Stimulated activated CD4-positive, alpha-beta T cell treated with anti-CD3 and anti-CD28 coated beads, Interleukin-2, amount 100 ng/mL, for 24 hours (primary cell): ENCODE data around the gene FES.
"Not testable (repeated sequence)": the region's sequence is repeated elsewhere in the genome, so short reads cannot be mapped to it uniquely, and the experiment has no call there.

ENCODE experiments used
- DNase-seq, 2 donors: peaks; one replicate each; pipeline ENCODE4 v3.0.0-alpha.2; 2020

Gene FES

DNA sequence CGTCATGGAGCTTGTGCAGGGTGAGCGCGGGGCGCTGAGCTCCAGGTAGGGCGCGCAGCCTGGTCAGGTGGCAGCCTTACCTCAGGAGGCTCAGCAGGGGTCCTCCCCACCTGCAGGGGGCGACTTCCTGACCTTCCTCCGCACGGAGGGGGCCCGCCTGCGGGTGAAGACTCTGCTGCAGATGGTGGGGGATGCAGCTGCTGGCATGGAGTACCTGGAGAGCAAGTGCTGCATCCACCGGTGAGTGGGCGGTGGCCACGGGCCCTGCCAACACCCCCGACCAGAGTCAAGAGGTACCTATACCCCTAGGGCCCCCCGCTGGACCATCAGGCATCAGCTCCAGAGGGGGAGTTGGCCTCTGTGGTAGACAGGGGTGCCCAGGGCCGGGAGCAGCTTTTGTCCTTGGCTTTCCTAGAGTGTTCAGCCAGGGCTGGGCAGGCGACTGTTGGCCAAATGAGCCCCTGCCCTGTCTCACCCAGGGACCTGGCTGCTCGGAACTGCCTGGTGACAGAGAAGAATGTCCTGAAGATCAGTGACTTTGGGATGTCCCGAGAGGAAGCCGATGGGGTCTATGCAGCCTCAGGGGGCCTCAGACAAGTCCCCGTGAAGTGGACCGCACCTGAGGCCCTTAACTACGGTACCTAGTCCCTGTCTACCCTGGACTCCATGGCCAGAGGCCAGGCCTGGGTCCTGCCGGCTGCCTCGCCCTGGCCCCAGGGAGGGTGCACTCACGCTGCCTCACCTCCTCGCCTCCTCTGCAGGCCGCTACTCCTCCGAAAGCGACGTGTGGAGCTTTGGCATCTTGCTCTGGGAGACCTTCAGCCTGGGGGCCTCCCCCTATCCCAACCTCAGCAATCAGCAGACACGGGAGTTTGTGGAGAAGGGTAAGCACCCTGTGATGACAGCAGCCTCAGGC, 9.1 kb downstream of the FES start:
- peak in 1 of 2 donors; percentile 35 for DNase-seq

DNA sequence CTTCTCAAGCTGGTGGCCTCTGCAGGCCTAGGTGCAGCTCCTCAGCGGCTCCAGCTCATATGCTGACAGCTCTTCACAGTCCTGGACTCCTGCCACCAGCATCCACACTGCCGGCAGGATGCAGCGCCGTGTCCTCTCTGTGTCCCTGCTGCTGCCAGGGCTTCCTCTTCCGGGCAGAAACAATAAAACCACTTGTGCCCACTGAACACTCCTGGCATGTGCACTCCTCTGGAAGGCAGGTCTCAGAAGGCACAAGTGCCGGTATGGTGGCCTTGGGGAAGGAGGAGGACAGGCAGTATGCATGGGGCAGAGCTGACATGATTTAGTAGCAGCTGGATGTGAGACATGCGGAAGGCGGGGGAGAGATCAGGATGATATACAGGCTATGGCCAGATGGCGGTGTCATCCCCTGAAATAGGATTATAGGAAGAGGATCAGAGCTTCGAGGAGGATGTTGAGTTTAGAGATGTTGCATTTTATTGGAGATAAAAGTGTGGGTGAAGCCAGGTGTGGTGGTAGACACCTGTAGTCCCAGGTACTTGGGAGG, 11.3 kb downstream of the FES start:
- DNase-seq, result no peak

DNA sequence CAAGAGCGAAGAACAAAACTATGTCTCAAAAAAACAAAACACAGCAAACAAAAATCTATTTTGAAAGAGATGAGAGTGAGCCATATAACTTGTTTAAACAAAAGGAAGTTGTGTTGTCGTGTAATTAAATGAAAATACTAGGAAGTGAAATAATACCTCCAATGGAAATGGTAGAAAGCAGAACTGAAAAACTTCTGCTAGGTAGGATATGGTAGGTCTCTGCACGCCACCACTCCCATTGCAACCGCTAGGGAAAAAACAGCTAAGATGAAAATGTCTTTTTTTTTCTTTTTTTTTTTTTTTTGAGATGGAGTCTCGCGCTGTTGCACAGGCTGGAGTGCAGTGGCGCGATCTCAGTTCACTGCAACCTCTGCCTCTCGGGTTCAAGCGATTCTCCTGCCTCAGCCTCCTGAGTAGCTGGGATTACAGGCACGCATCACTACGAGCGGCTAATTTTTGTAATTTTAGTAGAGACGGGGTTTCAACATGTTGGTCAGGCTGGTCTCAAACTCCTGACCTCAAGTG, 12.9 kb downstream of the FES start:
- DNase-seq, result not testable (repeated sequence)

DNA sequence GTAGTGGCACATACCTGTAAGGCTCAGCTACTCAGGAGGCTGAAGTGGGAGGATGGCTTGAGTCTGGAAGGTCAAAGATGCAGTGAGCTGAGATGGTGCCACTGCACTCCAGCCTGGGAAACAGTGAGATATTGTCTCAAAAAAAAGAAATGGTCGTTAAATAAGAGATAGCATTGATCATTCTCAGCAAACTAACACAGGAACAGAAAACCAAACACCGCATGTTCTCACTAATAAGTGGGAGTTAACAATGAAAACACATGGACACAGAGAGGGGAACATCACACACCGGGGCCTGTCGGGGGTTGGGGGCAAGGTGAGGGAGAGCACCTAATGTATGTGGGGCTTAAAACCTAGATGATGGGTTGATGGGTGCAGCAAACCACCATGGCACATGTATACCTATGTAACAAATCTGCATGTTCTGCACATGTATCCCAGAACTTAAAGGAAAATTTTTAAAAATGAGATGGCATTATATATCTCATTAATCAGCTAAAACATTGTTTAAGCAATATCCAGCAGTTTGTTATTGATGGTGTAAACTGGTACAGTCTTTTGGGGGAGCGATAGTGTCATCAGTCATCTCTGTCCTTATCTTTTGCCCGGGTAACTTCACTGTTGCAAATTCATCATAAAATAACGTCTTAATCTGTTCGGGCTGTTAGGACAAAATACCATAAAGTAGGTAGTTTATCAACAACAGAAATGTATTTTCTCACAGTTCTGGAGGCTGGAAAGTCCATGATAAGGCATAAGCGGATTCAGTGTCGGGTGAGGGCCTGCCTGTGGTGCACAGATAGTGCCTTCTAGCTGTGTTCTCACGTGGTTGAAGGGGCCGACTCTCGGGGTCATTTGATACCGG, 17.1 kb downstream of the FES start:
- DNase-seq, result no peak

DNA sequence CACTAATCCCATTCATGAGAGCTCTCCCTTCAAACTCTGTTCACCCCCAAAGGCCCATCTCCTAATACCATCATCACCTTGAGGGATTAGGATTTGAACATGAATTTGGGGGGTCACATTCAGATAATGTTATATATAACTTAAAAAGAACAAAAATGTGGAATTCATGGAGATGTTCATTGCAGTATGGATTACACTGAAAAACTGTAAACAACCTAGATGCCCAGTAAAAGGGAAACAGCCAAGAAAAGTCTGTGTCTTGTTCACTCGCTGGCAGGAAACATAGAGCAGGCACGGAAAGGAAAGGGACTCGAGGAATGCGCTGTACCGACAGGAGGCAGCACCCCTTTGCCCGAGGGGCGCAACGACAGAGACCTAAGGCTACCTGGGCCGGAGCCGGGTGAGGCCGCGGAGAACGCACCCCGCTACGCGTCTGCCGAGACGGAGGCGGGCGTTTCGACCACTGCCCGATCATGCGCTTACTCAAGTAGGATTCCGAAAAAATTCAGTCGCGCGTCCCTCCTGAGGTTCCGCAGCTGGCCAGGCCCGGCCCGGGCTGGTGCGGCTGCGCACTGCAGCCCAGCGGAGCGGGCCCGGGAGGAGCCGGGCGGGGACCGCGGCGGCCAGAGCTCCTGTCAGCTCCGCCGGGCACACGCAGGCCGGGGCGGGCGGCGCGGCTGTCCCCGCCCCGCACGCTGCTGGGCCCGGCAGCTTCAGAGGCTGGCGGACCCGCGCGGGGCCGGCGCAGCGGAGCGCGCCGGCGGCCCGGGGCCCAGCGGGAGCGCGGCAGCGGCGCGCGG, 17.9 kb downstream of the FES start:
- peak; percentile 74 to 75 for DNase-seq

DNA sequence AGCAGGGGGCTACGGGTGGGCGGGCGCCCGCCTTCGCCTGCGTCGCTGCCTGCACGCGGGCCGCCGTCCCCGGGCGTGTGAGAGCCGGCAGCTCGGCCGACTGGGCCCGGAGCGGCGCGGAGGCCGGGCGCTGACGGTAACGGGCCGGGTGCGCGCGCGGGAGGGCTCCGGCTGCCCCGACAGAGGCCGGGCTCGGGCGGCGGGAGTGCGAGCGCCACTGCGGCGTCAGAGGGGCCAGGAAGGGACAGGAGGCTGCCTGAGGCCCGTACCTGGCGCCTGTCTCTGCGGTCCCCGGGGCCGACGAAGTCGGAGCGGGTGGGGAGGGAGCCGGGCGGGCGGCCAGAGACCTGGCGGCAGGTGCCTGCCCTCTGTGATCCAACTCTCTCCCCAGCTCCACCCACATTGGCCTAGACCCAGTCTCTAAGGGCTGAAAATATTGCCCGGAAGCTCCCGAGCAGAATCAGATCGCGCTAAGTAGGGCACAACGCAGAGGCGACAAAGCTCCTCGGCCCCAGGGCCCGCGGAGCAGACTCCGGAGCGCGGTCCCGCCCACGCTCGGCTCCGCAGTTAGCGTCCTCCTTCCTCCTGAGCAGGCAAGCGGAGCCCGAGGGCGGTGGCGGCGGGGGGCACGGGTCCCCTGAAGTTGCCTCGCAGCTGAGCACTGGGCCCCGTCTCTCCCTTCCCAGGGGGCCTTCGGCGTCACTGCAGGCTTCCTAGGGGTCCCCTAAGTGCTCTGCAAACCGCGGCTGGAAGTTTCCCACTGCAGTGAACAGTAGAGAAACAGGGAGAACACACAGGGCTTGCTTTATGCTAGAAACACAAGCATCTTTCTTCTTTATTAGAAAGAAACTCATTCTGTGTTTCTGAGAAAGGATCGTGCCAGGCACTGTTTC, 18.8 kb downstream of the FES start, which contains the start of gene MAN2A2:
TSS of gene MAN2A2 (plus strand) at position 463 of the 893 bp plus-strand sequence. CDS start 906 bp downstream, outside the sequence.
- peak; percentile 81 to 87 for DNase-seq

DNA sequence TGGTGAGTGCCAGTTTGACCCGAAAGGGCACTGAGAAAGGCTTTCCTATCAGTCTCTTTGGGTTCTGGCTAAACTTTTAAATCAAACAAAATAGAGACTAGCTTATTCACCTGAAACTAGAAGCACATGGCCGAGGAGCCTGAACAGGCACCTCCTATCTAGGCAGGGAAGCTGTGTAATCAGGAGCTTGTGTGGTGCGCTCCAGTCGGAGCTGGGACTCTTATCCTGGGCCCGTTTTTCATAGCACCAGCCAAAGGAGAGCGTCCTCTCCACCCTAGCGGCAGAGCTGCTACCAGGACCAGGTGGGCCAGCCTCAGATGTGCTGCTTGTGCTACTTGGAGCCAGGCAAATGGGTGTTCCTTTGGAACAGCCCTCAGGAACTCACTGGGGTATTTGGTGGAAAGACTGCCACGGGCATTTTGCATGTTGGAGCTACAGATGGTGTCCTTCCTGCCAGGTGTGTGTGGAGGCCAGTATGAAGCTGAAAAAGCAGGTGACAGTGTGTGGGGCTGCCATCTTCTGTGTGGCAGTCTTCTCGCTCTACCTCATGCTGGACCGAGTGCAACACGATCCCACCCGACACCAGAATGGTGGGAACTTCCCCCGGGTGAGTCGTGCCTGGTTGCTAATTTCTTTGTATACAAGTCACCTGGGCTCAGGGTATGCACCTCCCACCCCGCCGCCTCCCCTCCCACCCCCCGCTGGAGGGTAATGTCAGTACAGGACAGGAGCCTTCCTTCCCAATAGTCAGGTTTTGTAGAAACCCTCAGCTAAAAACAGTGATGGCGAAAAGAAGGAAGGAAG, 19.6 kb downstream of the FES start:
- peak in 1 of 2 donors; percentile 19 for DNase-seq

DNA sequence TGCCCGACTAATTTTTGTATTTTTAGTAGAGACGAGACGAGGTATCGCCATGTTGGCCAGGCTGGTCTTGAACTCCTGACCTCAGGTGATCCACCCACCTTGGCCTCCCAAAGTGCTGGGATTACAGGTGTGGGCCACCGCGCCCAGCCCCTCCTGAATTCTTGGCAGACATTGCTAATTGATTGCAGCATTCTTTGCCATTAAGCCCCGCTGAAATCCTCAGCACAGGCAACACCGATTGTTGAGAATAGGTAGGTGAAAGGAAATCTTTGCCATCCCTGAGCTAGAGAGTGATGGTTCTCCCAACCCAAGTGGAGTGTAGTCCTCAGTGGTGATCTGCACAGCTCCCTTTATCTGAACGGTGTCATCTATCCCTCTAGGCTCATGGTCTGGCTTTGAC, 20.4 kb downstream of the FES start:
- DNase-seq, result no peak

DNA sequence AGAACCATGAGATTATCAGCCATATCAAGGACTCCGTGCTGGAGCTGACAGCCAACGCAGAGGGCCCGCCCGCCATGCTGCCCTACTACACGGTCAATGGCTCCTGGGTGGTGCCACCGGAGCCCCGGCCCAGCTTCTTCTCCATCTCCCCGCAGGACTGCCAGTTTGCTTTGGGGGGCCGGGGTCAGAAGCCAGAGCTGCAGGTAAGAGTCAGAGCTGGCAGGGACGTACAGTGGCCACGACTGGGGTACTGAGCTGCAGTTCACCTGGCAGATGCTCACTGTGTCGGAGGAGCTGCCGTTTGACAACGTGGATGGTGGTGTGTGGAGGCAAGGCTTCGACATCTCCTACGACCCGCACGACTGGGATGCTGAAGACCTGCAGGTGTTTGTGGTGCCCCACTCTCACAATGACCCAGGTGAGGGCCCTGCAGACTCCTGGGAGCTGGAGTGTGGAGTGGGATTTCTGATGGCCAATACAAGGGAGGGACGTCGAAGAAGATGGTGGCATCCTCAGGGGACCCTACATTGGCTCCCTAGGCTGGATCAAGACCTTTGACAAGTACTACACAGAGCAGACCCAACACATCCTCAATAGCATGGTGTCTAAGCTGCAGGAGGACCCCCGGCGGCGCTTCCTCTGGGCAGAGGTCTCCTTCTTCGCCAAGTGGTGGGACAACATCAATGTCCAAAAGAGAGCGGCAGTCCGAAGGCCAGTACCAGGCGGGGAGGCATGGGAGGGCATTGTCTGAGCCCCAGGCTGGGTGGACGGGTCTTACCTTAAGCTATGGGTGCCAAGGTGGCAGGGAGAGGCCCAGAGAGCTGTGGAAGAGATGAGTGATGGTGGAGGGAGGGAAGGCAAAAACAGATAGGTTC, 21.2 kb downstream of the FES start:
- no peak for DNase-seq

DNA sequence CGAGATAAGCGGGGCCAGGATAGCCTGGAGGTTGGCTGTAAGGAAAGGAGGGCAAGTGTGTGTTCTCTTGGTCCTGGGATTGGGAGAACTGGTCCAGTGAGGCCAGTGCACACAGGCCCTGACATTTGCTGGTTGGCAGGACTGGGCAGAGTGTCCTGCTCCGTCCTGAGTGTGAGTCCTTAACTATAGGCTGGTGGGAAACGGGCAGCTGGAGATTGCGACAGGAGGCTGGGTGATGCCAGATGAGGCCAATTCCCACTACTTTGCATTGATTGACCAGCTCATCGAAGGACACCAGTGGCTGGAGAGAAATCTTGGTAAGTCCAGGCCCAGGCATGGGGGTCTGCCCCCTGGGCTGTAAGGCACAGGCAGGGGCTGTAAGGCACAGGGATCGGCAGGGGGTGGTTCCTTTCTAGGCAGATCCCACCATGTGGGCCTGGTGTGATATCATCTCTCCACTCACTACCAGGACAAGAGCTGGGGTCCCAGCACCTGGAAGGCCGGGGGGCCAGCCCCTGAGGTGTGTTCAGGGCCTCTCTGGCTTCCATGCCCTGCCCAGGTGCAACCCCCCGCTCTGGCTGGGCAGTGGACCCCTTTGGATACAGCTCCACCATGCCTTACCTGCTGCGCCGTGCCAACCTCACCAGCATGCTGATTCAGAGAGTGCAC, 22.0 kb downstream of the FES start:
- no peak for DNase-seq

DNA sequence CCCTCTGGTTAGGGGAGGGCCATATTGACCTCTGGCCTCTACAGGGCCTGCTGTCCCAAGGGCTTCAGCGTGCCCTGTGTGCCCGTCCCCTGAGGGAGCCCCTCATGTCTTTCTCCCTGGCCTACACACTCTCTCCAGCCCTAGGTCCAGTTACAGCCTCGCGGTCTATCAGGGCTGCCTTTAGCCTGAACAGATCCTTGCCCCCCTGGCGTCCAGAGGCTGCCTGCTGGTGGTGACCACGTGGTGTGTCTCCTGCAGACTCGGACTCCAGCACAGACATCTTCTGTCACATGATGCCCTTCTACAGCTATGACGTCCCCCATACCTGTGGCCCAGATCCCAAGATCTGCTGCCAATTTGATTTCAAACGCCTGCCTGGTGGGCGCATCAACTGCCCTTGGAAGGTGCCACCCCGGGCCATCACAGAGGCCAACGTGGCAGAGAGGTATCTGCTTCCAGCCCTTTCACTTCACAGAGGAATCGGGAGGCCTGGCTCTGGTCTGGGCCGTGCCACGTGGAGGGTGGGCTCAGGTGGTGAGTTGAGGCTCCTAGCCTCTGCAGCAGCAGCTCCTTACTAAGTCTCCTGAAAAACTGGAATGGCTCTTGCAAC, 22.9 kb downstream of the FES start:
- no peak for DNase-seq

DNA sequence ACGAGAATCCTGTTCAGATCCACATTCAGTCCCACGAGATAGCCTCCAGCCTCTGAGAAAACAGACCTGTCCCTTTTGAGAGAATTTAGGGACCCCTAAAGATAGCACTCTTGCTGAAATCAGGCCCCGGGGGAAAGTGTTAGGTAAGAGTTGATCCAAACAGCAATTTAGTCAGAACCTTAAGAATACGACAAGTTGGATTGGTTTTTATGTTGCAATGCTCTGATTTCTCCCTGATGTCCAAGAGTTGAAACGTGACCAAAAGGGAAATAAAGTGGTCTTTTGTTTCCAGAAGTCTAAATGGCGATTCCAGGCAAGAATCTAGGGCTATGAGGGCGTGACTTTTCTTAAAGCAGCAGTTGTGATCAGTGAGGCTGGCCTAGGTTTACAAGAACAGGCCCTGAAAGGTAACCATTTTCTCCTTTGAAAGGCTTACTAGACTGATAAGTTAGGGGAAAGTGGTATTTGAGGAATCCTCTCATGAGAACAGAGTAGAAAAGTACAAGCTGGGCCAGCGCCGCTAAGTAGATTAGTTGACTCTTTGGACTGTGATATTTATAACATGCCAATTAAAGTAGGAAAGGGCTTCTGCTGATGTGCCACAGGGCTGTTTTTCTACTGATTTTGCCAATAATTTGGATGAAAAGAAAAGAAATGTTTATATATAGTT, 23.7 kb downstream of the FES start:
- no peak for DNase-seq

DNA sequence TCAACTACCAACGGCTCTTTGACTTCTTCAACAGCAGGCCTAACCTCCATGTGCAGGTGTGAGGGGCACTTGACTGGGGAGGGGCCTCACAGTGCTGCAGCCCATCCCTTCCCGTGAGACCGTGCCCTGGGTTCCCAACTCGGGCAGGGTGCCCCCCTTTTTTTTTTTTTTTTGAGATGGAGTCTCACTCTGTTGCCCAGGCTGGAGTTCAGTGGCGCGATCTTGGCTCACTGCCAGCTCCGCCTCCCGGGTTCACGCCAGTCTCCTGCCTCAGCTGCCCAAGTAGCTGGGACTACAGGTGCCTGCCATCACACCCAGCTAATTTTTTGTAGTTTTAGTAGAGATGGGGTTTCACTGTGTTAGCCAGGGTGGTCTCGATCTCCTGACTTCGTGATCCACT, 25.1 kb downstream of the FES start:
- not testable (repeated sequence) for DNase-seq

DNA sequence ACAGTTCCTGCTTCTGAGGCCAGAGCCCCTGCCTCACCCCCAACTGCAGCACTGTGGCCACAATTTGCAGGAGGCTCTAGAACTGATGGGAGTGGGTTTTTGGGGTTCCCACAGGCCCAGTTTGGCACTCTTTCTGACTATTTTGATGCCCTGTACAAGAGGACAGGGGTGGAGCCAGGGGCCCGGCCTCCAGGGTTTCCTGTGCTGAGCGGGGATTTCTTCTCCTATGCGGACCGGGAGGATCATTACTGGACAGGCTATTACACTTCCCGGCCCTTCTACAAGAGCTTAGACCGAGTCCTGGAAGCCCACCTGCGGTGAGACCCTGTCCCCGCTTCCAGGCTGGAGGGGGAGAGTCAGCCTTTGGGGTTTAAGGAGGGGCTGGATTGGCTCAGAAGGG, 25.7 kb downstream of the FES start:
- DNase-seq, result no peak

DNA sequence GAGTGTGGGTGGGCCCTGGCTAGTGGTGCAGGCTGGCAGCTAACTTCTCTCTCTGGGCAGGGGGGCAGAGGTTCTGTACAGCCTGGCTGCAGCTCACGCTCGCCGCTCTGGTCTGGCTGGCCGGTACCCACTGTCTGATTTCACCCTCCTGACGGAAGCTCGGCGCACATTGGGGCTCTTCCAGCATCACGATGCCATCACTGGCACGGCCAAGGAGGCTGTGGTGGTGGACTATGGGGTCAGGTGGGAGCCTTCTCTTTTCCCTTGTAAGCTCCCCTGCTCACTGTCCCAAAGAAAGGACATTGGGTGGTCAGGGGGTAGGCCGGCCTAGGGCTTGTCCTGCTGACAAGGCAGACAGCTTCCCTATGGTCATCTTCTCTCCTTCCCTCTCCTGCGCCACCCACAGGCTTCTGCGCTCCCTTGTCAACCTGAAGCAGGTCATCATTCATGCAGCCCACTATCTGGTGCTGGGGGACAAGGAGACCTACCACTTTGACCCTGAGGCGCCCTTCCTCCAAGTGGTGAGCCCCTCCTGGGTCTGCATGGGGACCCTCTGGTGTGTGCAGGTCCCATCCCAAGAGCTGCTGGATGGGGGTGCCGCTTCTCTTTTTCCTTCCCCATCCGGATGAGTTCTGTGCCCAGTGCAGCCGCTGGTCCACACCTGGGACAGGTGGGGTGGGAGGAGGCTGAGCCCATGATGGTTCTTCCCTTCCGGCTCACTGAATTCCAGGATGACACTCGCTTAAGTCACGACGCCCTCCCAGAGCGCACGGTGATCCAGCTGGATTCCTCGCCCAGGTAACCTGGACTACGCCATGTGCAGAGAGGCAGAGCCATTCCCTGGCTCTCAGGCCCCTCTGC, 26.4 kb downstream of the FES start:
- DNase-seq, result no peak

DNA sequence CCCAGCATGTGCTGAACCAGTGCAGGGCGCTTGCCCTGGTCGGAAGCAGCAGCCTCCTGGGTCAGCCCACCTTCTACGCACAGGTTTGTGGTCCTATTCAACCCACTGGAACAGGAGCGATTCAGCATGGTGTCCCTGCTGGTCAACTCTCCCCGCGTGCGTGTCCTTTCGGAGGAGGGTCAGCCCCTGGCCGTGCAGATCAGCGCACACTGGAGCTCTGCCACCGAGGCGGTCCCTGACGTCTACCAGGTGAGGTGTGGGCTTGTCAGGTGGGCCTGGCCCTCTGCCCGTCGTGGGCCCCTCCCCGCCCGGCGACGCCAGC, 27.0 kb downstream of the FES start:
- DNase-seq, result no peak
